ENCODE data around the gene PDZK1IP1.
"Not testable (repeated sequence)": the region's sequence is repeated elsewhere in the genome, so short reads cannot be mapped to it uniquely, and the experiment has no call there.

PDZK1IP1 gene

GRCh38 chr1:47181095-47181954 is 8.5 kb downstream of the PDZK1IP1 start:
- DNase-seq (ENCODE audit: low read depth in 2 of 2) = no peak

GRCh38 chr1:47180603-47181094 is 9.2 kb downstream of the PDZK1IP1 start:
- no peak for DNase-seq (ENCODE audit: low read depth in 2 of 2)

- no peak for DNase-seq (ENCODE audit: low read depth in 2 of 2)
These were observed 9.8 kb downstream of the PDZK1IP1 start for GRCh38 chr1:47179988-47180563.

GRCh38 chr1:47179017-47179987 is 10.5 kb downstream of the PDZK1IP1 start:
- DNase-seq (ENCODE audit: low read depth in 2 of 2) = peak; percentile 33 to 34

GRCh38 chr1:47178654-47179016 is 11.2 kb downstream of the PDZK1IP1 start:
- no peak for DNase-seq (ENCODE audit: low read depth in 2 of 2)

- no peak for DNase-seq (ENCODE audit: low read depth in 2 of 2)
These were observed 11.8 kb downstream of the PDZK1IP1 start for GRCh38 chr1:47178020-47178419.

GRCh38 chr1:47175227-47175934 is 14.5 kb downstream of the PDZK1IP1 start:
- no peak for DNase-seq (ENCODE audit: low read depth in 2 of 2)

GRCh38 chr1:47174656-47175020 is 15.2 kb downstream of the PDZK1IP1 start:
- no peak for DNase-seq (ENCODE audit: low read depth in 2 of 2)

GRCh38 chr1:47172782-47173181 is 17.1 kb downstream of the PDZK1IP1 start:
- DNase-seq (ENCODE audit: low read depth in 2 of 2) = no peak

GRCh38 chr1:47164552-47164951 is 25.3 kb downstream of the PDZK1IP1 start:
- DNase-seq (ENCODE audit: low read depth in 2 of 2) = no peak

GRCh38 chr1:47161298-47162040 is 28.4 kb downstream of the PDZK1IP1 start:
- no peak for DNase-seq (ENCODE audit: low read depth in 2 of 2)

GRCh38 chr1:47160716-47161115 is 29.1 kb downstream of the PDZK1IP1 start:
- DNase-seq (ENCODE audit: low read depth in 2 of 2) = no peak

- DNase-seq (ENCODE audit: low read depth in 2 of 2) = not testable (repeated sequence)
These were observed 31.9 kb downstream of the PDZK1IP1 start for GRCh38 chr1:47157957-47158356.

- not testable (repeated sequence) for DNase-seq (ENCODE audit: low read depth in 2 of 2)
These were observed 33.4 kb downstream of the PDZK1IP1 start for GRCh38 chr1:47156457-47156856.

GRCh38 chr1:47149162-47149561 is 40.7 kb downstream of the PDZK1IP1 start:
- not testable (repeated sequence) for DNase-seq (ENCODE audit: low read depth in 2 of 2)

GRCh38 chr1:47147047-47147785 is 42.6 kb downstream of the PDZK1IP1 start:
- no peak for DNase-seq (ENCODE audit: low read depth in 2 of 2)

- not testable (repeated sequence) for DNase-seq (ENCODE audit: low read depth in 2 of 2)
These were observed 43.3 kb downstream of the PDZK1IP1 start for GRCh38 chr1:47146495-47146894.

GRCh38 chr1:47143654-47144053 is 46.2 kb downstream of the PDZK1IP1 start:
- not testable (repeated sequence) for DNase-seq (ENCODE audit: low read depth in 2 of 2)

GRCh38 chr1:47140358-47140757 is 49.5 kb downstream of the PDZK1IP1 start:
- DNase-seq (ENCODE audit: low read depth in 2 of 2) = not testable (repeated sequence)

Measured in stimulated activated CD8-positive, alpha-beta memory T cell treated with anti-CD3 and anti-CD28 coated beads, Interleukin-15, amount 100 ng/mL, for 4 hours (primary cell).